H1 (cell line): ENCODE results near the gene PPME1. TPM values are rescaled to one million over a fixed set of nuclear protein-coding genes. Genes with fewer than 3 reads are reported as not detected.
A peak's percentile ranks its signal among the peaks of the same experiment; 100 is the strongest.

Source experiments
- CTCF ChIA-PET: fragments of 300-600 bp; sonication (Branson Sonifier 250); formaldehyde crosslinking; loops from one replicate; lab custom pipeline; 2021; ENCODE audit not compliant: partially characterized antibody; lab: Charles Lee
- POLR2A ChIA-PET: fragments of 300-600 bp; sonication (Branson Sonifier 250); formaldehyde crosslinking; loops from one replicate; lab custom pipeline; 2021; ENCODE audit warnings: inconsistent platforms; ENCODE audit not compliant: partially characterized antibody; lab: Charles Lee
- DNase-seq, 2 experiments: peaks; one replicate each; pipeline versions ENCODE4 v3.0.0 to v3.0.0-alpha.2; 2010 to 2022; ENCODE audit warnings: low spot score in 2 of 2, low read depth in 1 of 2, mixed read lengths in 1 of 2
- FAIRE-seq: peaks from 2 replicates; lab custom pipeline; 2011; peaks lifted over from hg19 to GRCh38; lab: Jason Lieb, UNC
- H2AFZ ChIP-seq: 2 replicates; pipeline ENCODE4 v1.8.1; 2012; ENCODE audit warnings: low read length, inconsistent platforms
- H2AK5ac ChIP-seq: 2 replicates; pipeline ENCODE4 v1.6.1; 2013; ENCODE audit warnings: low read depth, low read length
- H2BK120ac ChIP-seq: replicated peaks from 2 replicates; pipeline ENCODE3; 2013; ENCODE audit warnings: low read depth, low read length, inconsistent platforms
- H2BK12ac ChIP-seq: 2 replicates; pipeline ENCODE4 v1.6.1; 2013; ENCODE audit warnings: low read depth, low read length
- H2BK15ac ChIP-seq: 2 replicates; pipeline ENCODE4 v1.6.1; 2013; ENCODE audit warnings: low read length
- H2BK20ac ChIP-seq: 2 replicates; pipeline ENCODE4 v1.6.1; 2013; ENCODE audit warnings: low read length
- H2BK5ac ChIP-seq: 2 replicates; pipeline ENCODE4 v1.6.1; 2013; ENCODE audit warnings: low read depth, low read length
- H3K14ac ChIP-seq: 2 replicates; pipeline ENCODE4 v1.6.1; 2013; ENCODE audit warnings: inconsistent platforms; ENCODE audit not compliant: insufficient read length
- H3K18ac ChIP-seq: 2 replicates; pipeline ENCODE4 v1.6.1; 2013; ENCODE audit warnings: low read length; ENCODE audit errors: extremely low read depth
- H3K23ac ChIP-seq: 2 replicates; pipeline ENCODE4 v1.6.1; 2013; ENCODE audit warnings: inconsistent platforms; ENCODE audit not compliant: insufficient read length
- H3K23me2 ChIP-seq: 2 replicates; pipeline ENCODE4 v1.6.1; 2013; ENCODE audit warnings: low read depth, low read length
- H3K27ac ChIP-seq: 2 replicates; pipeline ENCODE4 v1.6.1; 2011; ENCODE audit warnings: low read depth, low read length, inconsistent platforms
- H3K27me3 ChIP-seq, 4 experiments: replicated peaks in 1 of 4; 1 replicate in 1 of 4; 2 replicates in 3 of 4; pipeline versions ENCODE4 v1.6.1 to v1.8.1; 2011 to 2013; ENCODE audit warnings: low read length in 3 of 4, mild to moderate bottlenecking in 3 of 4, inconsistent platforms in 2 of 4, mixed read lengths in 2 of 4, moderate library complexity in 1 of 4; ENCODE audit not compliant: control insufficient read depth in 3 of 4, insufficient read depth in 3 of 4; ENCODE audit errors: extremely low read depth in 1 of 4
- H3K36me3 ChIP-seq, 4 experiments: 2 replicates each; pipeline versions ENCODE4 v1.6.1 to v1.8.1; 2011 to 2013; ENCODE audit warnings: mild to moderate bottlenecking in 4 of 4, low read length in 3 of 4, moderate library complexity in 2 of 4, control low read depth in 1 of 4, inconsistent platforms in 1 of 4; ENCODE audit not compliant: insufficient read depth in 4 of 4, control insufficient read depth in 2 of 4
- H3K4ac ChIP-seq: replicated peaks from 2 replicates; pipeline ENCODE3; 2013; ENCODE audit warnings: low read length, low read depth, mixed read lengths, inconsistent platforms; ENCODE audit not compliant: insufficient read length
- H3K4me1 ChIP-seq, 4 experiments: replicated peaks in 1 of 4; 1 replicate in 1 of 4; 2 replicates in 3 of 4; pipeline versions ENCODE4 v1.6.1 to v1.8.1; 2011 to 2013; ENCODE audit warnings: low read length in 3 of 4, inconsistent platforms in 2 of 4, mixed read lengths in 1 of 4; ENCODE audit not compliant: insufficient read depth in 4 of 4, control insufficient read depth in 3 of 4
- H3K4me2 ChIP-seq, 2 experiments: 2 replicates each; pipeline versions ENCODE4 v1.6.1 to v1.8.1; 2011 to 2013; ENCODE audit warnings: low read depth in 2 of 2, low read length in 2 of 2, control low read depth in 1 of 2, inconsistent platforms in 1 of 2, mild to moderate bottlenecking in 1 of 2; ENCODE audit not compliant: insufficient read depth in 1 of 2
- H3K4me3 ChIP-seq, 4 experiments: fragments of 200-600, 300-600 bp in 1 of 4; sonication (generic), shearing (Covaris generic), sonication (Bioruptor Twin) in 1 of 4; 2 replicates each; pipeline versions ENCODE4 v1.5.1 to v1.8.1; 2011 to 2016; ENCODE audit warnings: low read length in 4 of 4, low read depth in 3 of 4, control low read depth in 2 of 4, inconsistent platforms in 2 of 4, mild to moderate bottlenecking in 2 of 4, mixed read lengths in 1 of 4, moderate library complexity in 1 of 4; ENCODE audit not compliant: insufficient read depth in 2 of 4; ENCODE audit errors: extremely low read depth in 1 of 4
- H3K56ac ChIP-seq: replicated peaks from 2 replicates; pipeline ENCODE3; 2013; ENCODE audit warnings: low read depth, mild to moderate bottlenecking, mixed read lengths, low read length, inconsistent platforms; ENCODE audit not compliant: insufficient read length
- H3K79me1 ChIP-seq: 2 replicates; pipeline ENCODE4 v1.6.1; 2013; ENCODE audit warnings: low read depth, low read length, control low read depth
- H3K79me2 ChIP-seq, 2 experiments: 2 replicates each; pipeline versions ENCODE4 v1.6.1 to v1.8.1; 2012 to 2013; ENCODE audit warnings: low read length in 2 of 2, mild to moderate bottlenecking in 2 of 2, inconsistent platforms in 1 of 2; ENCODE audit not compliant: insufficient read depth in 2 of 2, control insufficient read depth in 1 of 2
- H3K9ac ChIP-seq, 4 experiments: replicated peaks in 1 of 4; 1 replicate in 1 of 4; 2 replicates in 3 of 4; pipeline versions ENCODE4 v1.6.1 to v1.8.1; 2011 to 2013; ENCODE audit warnings: low read depth in 3 of 4, low read length in 3 of 4, control low read depth in 2 of 4, mild to moderate bottlenecking in 2 of 4, moderate library complexity in 2 of 4, inconsistent platforms in 1 of 4; ENCODE audit errors: extremely low read depth in 1 of 4
- H3K9me3 ChIP-seq, 2 experiments: 2 replicates each; pipeline versions ENCODE4 v1.6.1 to v1.8.1; 2012 to 2013; ENCODE audit warnings: mild to moderate bottlenecking in 2 of 2, moderate library complexity in 2 of 2, control low read depth in 1 of 2, inconsistent platforms in 1 of 2, low read depth in 1 of 2, low read length in 1 of 2, mixed read lengths in 1 of 2; ENCODE audit not compliant: insufficient read depth in 2 of 2
- H4K20me1 ChIP-seq, 2 experiments: replicated peaks in 1 of 2; 2 replicates each; pipeline versions ENCODE3 to v1.8.1; 2011 to 2013; ENCODE audit warnings: inconsistent platforms in 2 of 2, low read length in 2 of 2, mild to moderate bottlenecking in 1 of 2; ENCODE audit not compliant: insufficient read depth in 2 of 2, control insufficient read depth in 1 of 2
- H4K5ac ChIP-seq: 2 replicates; pipeline ENCODE4 v1.6.1; 2013; ENCODE audit warnings: low read length, low read depth, mixed read lengths, inconsistent platforms; ENCODE audit not compliant: insufficient read length
- H4K8ac ChIP-seq: 2 replicates; pipeline ENCODE4 v1.8.0; 2013; ENCODE audit warnings: mild to moderate bottlenecking, moderate library complexity, low read length, inconsistent platforms; ENCODE audit not compliant: insufficient read depth; ENCODE audit errors: extremely low read depth
- H4K91ac ChIP-seq: replicated peaks from 2 replicates; pipeline ENCODE3; 2013; ENCODE audit warnings: low read length, mixed read lengths, inconsistent platforms; ENCODE audit not compliant: insufficient read length
- ATF3 ChIP-seq: IDR thresholded peaks from 2 replicates; pipeline ENCODE4 v1.6.1; 2011; ENCODE audit warnings: low read depth, mild to moderate bottlenecking, low read length; ENCODE audit not compliant: insufficient read depth
- E2F6 ChIP-seq: IDR thresholded peaks from 2 replicates; pipeline ENCODE4 v1.6.1; 2012; ENCODE audit warnings: inconsistent platforms
- EGR1 ChIP-seq: IDR thresholded peaks from 2 replicates; pipeline ENCODE4 v1.6.1; 2011; ENCODE audit warnings: low read depth, low read length, borderline replicate concordance
- JUND ChIP-seq: IDR thresholded peaks from 2 replicates; pipeline ENCODE4 v1.6.1; 2011; ENCODE audit warnings: mild to moderate bottlenecking, improper control_type of control experiment, low read length
- KDM4A ChIP-seq: IDR thresholded peaks from one replicate; pipeline ENCODE4 v1.7.1; 2012; ENCODE audit warnings: low read depth, mild to moderate bottlenecking, moderate library complexity, low read length, inconsistent platforms; ENCODE audit not compliant: severe bottlenecking
- USF2 ChIP-seq: IDR thresholded peaks from 2 replicates; pipeline ENCODE4 v1.6.1; 2011; ENCODE audit warnings: low read length, improper control_type of control experiment
- WGBS, 2 experiments: shearing (Covaris generic) in 1 of 2; methylation state at CpG; one replicate each; pipeline versions ENCODE4 v1.1.6 to v1.1.7; 2013 to 2015; ENCODE audit warnings: low lambda C conversion rate in 2 of 2, mixed read lengths in 2 of 2, inconsistent platforms in 1 of 2, low coverage in 1 of 2, missing lambda C conversion rate in 1 of 2; ENCODE audit not compliant: insufficient replicate concordance in 2 of 2, insufficient coverage in 1 of 2, insufficient read length in 1 of 2; ENCODE audit errors: extremely low coverage in 1 of 2, missing lambda C conversion rate in 1 of 2; 5-methylcytosine and 5-hydroxymethylcytosine counted together
- polyA plus RNA-seq, 7 experiments: library from polyadenylated mRNA; depleted of rRNA in 3 of 7; stranded (reverse) in 5 of 7; unstranded in 2 of 7; fragments of >200 nt in 5 of 7; fragments of 200-250 nt in 2 of 7; gene quantifications; 1 replicate in 5 of 7; 2 replicates in 1 of 7; 4 replicates in 1 of 7; pipeline versions ENCODE4 v1.2.1 to v1.2.3, GENCODE V29; 2011 to 2013; ENCODE audit warnings: missing spikeins in 2 of 7, mixed read lengths in 2 of 7
- total RNA-seq: library from RNA; stranded (reverse); fragmentation: NEBNext Ultra II Directional; extraction: Animal tissue kit (Norgen Biotek cat#: 25700); gene quantifications from 2 replicates; pipeline ENCODE4 v1.2.1, GENCODE V29; 2021

PPME1 gene
- total and polyA plus RNA-seq, 2 of the 8 experiments (the other 6 are each of a cell fraction or from before 2014, with no cell fraction given), result 55.1 to 64.5 TPM

GRCh38 chr11:74138572-74138971 lies 32.5 kb upstream of the PPME1 start:
- H2AFZ ChIP-seq, result no peak overlapping the region
- H3K23ac ChIP-seq, result no peak overlapping the region
- H3K14ac ChIP-seq, result no peak overlapping the region
- no peaks in the 10 kb centered on the region; the same call in 1 of the 2 replicates for H3K79me1 ChIP-seq
- ChIA-PET CTCF (no interaction called here), POLR2A (interaction anchor here (1.0 to 1.3 kb wide), 3 partner anchors 8 to 12 kb away, joined by 3 to 4 read pairs (median 3); no protein-coding TSS in a partner anchor)
- H4K5ac ChIP-seq, result no peak overlapping the region
- H2BK120ac ChIP-seq, result no peak overlapping the region
- H3K4me1 ChIP-seq, result peaks cover 0 to 14% (median 7%) of the 10 kb centered on the region in 4 experiments; a peak in 6 of 7 replicates
- no peak overlapping the region for H3K18ac ChIP-seq
- H3K4me2 ChIP-seq, result no peak overlapping the region
- no peak overlapping the region for H4K91ac ChIP-seq
- no peak overlapping the region for H2BK15ac ChIP-seq
- 0 out of 2 replicates have a peak overlapping the region, but pooled peaks have one; percentile 11 for H2BK20ac ChIP-seq
- peak overlapping the region; percentile 97; the same call in 1 of the 2 replicates for H2BK5ac ChIP-seq
- H3K4me3 ChIP-seq, result no peak overlapping the region
- H3K79me2 ChIP-seq, result no peaks in the 10 kb centered on the region
- no peak overlapping the region for H3K4ac ChIP-seq
- H3K56ac ChIP-seq, result no peak overlapping the region
- no peaks in the 10 kb centered on the region for H3K27me3 ChIP-seq
- no peak overlapping the region for H3K9ac ChIP-seq
- TF ChIP-seq E2F6 (no peak), KDM4A (no peak), ATF3 (no peak), JUND (0 out of 2 replicates have a peak, but pooled peaks have one; percentile 20), EGR1 (no peak), USF2 (no peak)
- peaks cover 0 to 30% (median 4%) of the 10 kb centered on the region in 4 experiments; a peak in 5 of 8 replicates for H3K36me3 ChIP-seq
- no peak for DNase-seq
- WGBS, 2 experiments, result 68% methylated on average over 2 of the region's 2 CpGs; no CpG with 5 or more reads in 1 of the 2 experiments
- no peak overlapping the region for H3K27ac ChIP-seq
- no peak for FAIRE-seq
- no peak overlapping the region for H4K8ac ChIP-seq
- no peaks in the 10 kb centered on the region for H3K23me2 ChIP-seq
- no peak overlapping the region for H2AK5ac ChIP-seq
- no peak overlapping the region; the same call in 1 of the 2 replicates for H2BK12ac ChIP-seq
- no peaks in the 10 kb centered on the region for H4K20me1 ChIP-seq
- no peaks in the 10 kb centered on the region for H3K9me3 ChIP-seq
